ENCODE results near the gene MT1X.
"Not testable (repeated sequence)": the region's sequence is repeated elsewhere in the genome, so short reads cannot be mapped to it uniquely, and the experiment has no call there.

Gene MT1X

DNA sequence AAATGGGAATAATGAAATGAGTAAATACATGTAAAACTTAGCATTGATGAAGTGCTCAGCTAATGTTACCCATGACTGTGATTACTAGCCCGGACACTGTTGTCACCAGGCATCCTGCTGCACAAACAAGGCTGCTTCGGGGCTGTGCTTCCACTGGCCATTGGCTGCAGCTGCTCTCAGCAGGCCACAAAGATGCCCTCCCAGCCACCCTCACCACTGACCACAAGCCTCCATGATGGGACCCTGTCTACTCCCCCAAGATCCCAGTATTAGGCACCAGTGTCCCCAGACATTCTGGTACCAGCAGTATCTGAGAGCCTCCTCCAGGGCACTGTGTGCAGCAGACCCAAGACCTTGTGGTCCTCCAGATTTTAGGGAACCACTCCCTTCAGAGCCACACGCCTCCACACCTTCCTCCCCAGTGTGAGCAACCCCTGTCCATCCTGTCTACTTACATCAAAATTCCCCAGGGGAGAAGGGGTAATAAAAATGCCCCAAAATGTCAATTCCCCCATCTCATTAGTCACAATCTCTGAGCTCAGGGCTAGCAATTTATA is 28.0 kb downstream of the MT1X start:
- DNase-seq (ENCODE audit: low read depth) = no peak

GRCh38 chr16:56711862-56712261 is 29.6 kb downstream of the MT1X start:
- DNase-seq (ENCODE audit: low read depth) = no peak

DNA sequence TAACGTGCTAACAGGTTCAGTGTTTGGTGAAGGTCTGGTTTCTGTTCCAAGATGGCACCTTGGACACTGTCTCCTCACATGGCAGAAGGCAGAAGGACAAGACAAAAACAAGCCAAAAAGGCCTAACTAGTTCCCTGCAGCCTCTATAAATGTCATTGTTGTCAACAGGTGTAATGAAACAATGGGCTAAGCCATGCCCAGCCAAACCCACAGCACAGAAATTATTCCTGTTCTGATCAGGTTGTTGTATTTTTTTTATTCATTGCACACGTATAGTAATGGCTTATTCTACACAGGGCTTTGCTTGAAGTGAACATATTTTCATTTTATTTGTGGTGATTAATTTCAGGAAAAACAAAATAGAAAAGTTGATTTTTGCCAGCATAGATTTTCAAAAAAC is 31.5 kb downstream of the MT1X start:
- DNase-seq (ENCODE audit: low read depth) = no peak

DNA sequence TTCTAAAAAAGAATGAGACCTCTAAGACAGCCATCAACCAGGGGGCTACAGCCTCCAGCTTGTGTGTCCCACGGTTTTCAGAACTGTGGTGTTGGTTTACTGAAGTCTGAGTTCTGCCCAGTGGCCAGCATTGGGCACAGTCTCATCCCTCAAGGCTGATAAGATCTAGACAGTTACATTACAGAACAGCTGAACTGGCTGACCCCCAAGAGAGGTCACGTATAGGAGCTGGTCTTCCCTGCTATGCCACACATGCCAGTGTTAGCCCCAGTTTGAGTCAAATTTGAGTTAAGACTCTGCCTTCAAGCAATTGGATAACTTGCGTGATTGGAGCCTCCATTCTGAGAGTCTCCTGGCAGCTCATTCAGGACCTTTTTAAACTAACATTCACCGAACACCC is 32.9 kb downstream of the MT1X start:
- DNase-seq (ENCODE audit: low read depth) = no peak

GRCh38 chr16:56716761-56717160 is 34.5 kb downstream of the MT1X start:
- DNase-seq (ENCODE audit: low read depth) = no peak

DNA sequence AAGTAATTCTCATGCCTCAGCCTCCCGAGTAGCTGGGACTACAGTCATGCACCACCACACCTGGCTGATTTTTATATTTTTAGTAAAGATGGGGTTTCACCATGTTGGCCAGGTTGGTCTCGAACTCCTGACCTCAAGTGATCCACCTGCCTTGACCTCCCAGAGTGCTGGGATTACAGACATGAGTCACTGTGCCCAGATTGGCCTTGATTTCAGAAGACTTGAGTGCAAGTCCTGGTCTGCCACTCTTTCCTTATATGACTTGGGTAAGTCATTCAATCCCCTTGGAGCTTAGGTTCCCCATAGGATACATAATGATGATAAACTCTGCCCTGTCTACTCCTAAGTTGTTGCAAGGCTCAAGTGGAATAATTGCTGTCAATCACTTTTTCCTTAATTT is 35.3 kb downstream of the MT1X start:
- DNase-seq (ENCODE audit: low read depth) = not testable (repeated sequence)

- no peak for DNase-seq (ENCODE audit: low read depth)
Measured at GRCh38 chr16:56722200-56722842, 40.1 kb downstream of the MT1X start.

DNA sequence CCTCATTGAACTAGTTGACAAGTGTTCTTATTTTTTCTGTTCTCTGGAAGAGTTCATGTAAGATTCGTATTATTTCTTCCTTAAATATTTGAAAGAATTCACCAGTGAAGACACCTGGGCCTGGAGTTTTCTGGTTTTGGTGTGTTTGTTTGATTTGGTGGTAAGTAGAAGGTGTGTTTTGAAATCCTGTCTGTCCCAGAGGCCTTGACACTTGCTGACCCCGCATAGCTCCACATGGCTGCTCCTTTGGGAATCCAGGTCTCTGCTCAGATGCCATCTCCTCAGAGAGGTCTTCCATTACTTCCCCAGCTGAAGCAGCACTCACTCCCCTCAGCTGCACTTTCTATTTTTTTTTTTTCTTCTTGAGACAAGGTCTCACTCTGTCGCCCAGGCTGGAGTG is 41.9 kb downstream of the MT1X start:
- no peak for DNase-seq (ENCODE audit: low read depth)

- DNase-seq (ENCODE audit: low read depth) = no peak
Measured at GRCh38 chr16:56726283-56726682, 44.0 kb downstream of the MT1X start.

DNA sequence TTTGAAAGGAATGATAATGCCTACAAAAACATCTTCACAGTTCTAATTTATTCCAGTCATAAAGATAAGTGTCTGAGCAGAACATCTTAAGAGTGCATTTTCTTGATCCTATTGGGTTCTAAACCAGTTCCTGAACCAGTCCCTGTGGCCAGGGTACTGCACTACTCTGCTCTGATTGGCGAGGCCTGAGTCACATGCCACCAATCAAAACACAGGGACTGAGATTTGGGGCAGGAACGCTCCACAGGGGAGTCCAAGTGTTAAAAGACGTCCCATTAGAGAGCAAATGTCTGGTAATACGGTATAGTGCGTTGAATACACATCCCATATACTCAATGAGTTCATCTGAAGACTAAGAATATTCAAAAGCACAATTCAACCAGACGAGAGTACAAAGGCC is 44.7 kb downstream of the MT1X start:
- DNase-seq (ENCODE audit: low read depth) = no peak

DNA sequence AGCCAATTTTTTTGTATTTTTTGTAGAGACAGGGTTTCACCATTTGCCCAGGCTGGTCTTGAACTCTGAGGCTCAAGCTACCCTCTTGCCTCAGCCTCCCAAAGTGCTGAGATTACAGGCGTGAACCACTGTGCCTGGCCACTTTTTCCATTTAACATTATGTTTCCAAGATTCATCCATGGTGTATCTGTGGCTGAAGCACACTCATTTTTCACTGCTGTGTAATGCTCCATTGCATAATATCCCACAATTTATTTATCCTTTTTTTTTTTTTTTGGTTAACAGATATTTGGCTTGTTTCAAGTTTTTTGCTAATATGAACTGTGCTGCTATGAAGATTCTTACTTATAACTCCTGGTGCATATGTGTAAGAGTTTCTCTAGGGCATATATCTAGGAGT is 45.8 kb downstream of the MT1X start:
- no peak for DNase-seq (ENCODE audit: low read depth)

DNA sequence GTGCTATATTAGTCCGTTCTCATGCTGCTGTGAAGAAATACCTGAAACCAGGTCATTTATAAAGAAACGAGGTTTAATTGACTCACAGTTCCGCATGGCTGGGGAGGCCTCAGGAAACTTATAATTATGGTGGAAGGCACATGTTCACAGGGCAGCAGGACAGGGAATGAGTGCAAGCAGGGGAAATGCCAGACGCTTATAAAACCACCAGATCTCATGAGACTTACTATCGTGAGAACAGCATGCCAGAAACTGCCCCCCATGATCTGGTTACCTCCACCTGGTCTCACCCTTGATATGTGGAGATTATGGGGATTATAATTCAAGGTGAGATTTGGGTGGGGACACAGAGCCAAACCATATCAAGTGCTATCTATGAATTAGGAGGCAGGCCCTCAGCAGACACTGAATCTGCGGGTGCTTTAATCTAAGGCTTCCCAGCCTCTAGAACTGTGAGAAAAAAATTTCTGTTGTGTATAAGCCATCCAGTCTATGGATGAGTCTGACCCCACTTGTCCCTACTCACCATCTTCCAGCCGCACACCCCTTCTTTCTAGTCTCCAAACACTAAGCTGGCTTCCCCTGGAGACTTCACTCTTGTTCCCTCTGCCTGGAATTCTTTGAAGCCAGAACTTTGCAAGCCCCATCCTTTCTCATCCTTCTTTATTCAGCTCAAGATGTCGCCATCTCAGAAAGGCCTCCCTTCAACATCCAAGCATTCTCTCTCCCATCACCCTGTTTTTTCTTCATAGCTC is 46.9 kb downstream of the MT1X start:
- DNase-seq (ENCODE audit: low read depth) = no peak

GRCh38 chr16:56729735-56730662 is 47.7 kb downstream of the MT1X start, which contains the start of gene NUP93:
Gene NUP93 (plus strand): TSS chr16:56730129. CDS start chr16:56748248, 18,119 bp downstream.
- peak; percentile 83 for DNase-seq (ENCODE audit: low read depth)

DNA sequence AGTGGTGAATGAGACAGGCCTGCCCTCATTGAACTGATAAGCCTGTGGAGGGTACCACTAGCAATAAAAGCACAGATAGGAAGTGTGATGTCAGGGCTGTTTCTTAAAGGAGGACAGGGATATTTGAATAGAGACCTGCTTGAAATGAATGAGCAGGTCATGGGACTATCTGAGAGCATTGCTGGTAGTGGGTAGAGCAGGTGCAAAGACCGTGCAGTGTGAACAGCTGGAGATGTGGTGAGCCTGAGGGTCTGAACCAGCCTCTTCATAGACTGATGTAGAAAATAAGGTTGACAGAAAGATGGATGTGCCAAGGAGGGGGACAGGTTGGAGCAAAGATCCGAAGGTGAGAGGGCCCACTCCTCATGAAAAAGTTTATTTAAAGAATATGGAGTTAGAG is 50.1 kb downstream of the MT1X start:
- DNase-seq (ENCODE audit: low read depth) = no peak

DNA sequence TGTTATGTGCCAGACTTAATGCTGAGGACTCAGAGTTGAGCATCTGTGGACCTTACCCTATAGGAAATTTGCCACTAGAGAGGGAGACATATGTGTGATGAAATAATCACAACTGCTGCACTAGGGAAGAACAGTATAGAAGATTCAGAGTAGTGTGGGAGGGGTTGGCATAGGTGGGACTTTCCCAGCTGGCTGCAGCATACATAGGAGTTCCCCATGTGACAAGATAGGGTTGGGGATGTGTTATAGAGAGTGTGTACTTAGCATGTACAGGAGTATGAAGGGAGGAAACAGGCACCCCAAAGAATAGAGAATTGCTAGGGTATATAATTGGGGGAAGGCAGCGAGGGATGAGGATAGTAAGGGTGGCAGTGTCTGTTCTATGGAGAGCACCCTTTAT is 50.6 kb downstream of the MT1X start:
- no peak for DNase-seq (ENCODE audit: low read depth)

All from activated T-cell treated with anti-CD3 and anti-CD28 coated beads for 1 hour (primary cell).